ENCODE measurements around the gene PELI1.

PELI1 gene

DNA sequence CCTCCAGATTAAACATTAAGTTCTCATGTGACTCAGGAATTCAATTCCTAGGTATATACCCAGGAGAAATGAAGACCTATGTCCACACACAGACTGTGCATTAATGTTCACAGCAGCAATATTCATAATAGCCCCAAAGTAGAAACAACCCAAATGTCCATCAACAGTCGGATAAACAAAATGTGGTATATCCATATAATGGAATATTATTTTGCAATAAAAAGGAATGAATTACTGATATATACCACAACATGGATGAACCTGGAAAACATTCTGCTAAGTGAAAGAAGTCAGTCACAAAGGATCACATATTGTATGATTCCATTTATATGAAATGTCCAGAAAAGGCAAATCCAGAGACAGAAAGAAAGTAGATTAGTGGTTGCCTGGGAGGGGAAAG, 20.5 kb downstream of the PELI1 start:
- no peak overlapping the region for H3K9ac ChIP-seq
- no peak overlapping the region for H3K27ac ChIP-seq
- no peaks in the 10 kb centered on the region for H4K20me1 ChIP-seq (ENCODE audit: insufficient read depth)
- TF ChIP-seq CTCF (conservative IDR thresholded peaks at IDR 0.05; ENCODE audit: low read depth, low read length) = no peak
- H3K4me1 ChIP-seq (ENCODE audit: low read depth, poor library complexity, severe bottlenecking) = peaks cover 25% of the 10 kb centered on the region
- no peak overlapping the region for H3K4me3 ChIP-seq (IDR thresholded peaks at IDR 0.05; ENCODE audit: insufficient read depth, low read depth, low read length)
- H3K36me3 ChIP-seq (ENCODE audit: insufficient read depth) = no peaks in the 10 kb centered on the region
- H2AFZ ChIP-seq (ENCODE audit: low read depth) = no peak overlapping the region
- no peak overlapping the region for H3K4me2 ChIP-seq
- no peaks in the 10 kb centered on the region for H3K27me3 ChIP-seq (ENCODE audit: insufficient read depth, low read depth)
- peaks cover 69% of the 10 kb centered on the region for H3K79me2 ChIP-seq (ENCODE audit: insufficient read depth, low read depth)

GRCh38 chr2:64122358-64122757, 21.9 kb downstream of the PELI1 start:
- no peaks in the 10 kb centered on the region for H3K27me3 ChIP-seq (ENCODE audit: insufficient read depth, low read depth)
- peaks cover 33% of the 10 kb centered on the region for H3K4me1 ChIP-seq (ENCODE audit: low read depth, poor library complexity, severe bottlenecking)
- H4K20me1 ChIP-seq (ENCODE audit: insufficient read depth) = no peaks in the 10 kb centered on the region
- H3K27ac ChIP-seq = no peak overlapping the region
- H3K4me2 ChIP-seq = no peak overlapping the region
- no peak overlapping the region for H2AFZ ChIP-seq (ENCODE audit: low read depth)
- no peaks in the 10 kb centered on the region for H3K36me3 ChIP-seq (ENCODE audit: insufficient read depth)
- no peak for TF ChIP-seq CTCF (conservative IDR thresholded peaks at IDR 0.05; ENCODE audit: low read depth, low read length)
- no peak overlapping the region for H3K9ac ChIP-seq
- no peak overlapping the region for H3K4me3 ChIP-seq (IDR thresholded peaks at IDR 0.05; ENCODE audit: insufficient read depth, low read depth, low read length)
- peaks cover 70% of the 10 kb centered on the region for H3K79me2 ChIP-seq (ENCODE audit: insufficient read depth, low read depth)

DNA sequence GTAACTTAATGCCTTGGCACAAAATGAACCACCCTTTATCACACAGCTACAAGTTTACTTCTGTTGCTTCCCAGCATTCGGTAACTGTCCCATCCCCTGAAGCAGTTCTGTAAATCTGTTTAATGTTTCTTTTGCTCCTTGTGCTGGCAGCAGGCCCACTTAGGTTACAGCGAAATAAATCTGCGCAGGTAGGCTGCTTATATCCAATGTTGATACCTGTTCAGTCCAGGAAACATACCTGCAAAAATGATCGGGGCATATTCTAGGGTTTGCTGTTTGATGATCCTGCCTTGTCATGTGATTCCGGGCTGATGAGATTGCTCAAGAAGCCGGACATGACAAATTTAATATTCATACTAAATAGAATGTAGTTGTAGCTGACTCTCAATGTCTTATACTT, 23.3 kb downstream of the PELI1 start:
- Histone ChIP-seq H3K27ac (no peak overlapping the region), H3K4me1 (ENCODE audit: low read depth, poor library complexity, severe bottlenecking) (peaks cover 47% of the 10 kb centered on the region), H4K20me1 (ENCODE audit: insufficient read depth) (no peaks in the 10 kb centered on the region), H3K9ac (no peak overlapping the region), H3K4me3 (IDR thresholded peaks at IDR 0.05; ENCODE audit: insufficient read depth, low read depth, low read length) (no peak overlapping the region), H2AFZ (ENCODE audit: low read depth) (no peak overlapping the region), H3K27me3 (ENCODE audit: insufficient read depth, low read depth) (no peaks in the 10 kb centered on the region), H3K79me2 (ENCODE audit: insufficient read depth, low read depth) (peaks cover 68% of the 10 kb centered on the region), H3K36me3 (ENCODE audit: insufficient read depth) (no peaks in the 10 kb centered on the region), H3K4me2 (no peak overlapping the region)
- no peak for TF ChIP-seq CTCF (conservative IDR thresholded peaks at IDR 0.05; ENCODE audit: low read depth, low read length)

- no peaks in the 10 kb centered on the region for H3K36me3 ChIP-seq (ENCODE audit: insufficient read depth)
- no peak overlapping the region for H3K4me2 ChIP-seq
- peaks cover 57% of the 10 kb centered on the region for H3K4me1 ChIP-seq (ENCODE audit: low read depth, poor library complexity, severe bottlenecking)
- H3K27me3 ChIP-seq (ENCODE audit: insufficient read depth, low read depth) = no peaks in the 10 kb centered on the region
- H3K27ac ChIP-seq = no peak overlapping the region
- H4K20me1 ChIP-seq (ENCODE audit: insufficient read depth) = no peaks in the 10 kb centered on the region
- no peak overlapping the region for H3K9ac ChIP-seq
- peaks cover 69% of the 10 kb centered on the region for H3K79me2 ChIP-seq (ENCODE audit: insufficient read depth, low read depth)
- TF ChIP-seq CTCF (conservative IDR thresholded peaks at IDR 0.05; ENCODE audit: low read depth, low read length) = no peak
- H2AFZ ChIP-seq (ENCODE audit: low read depth) = no peak overlapping the region
- H3K4me3 ChIP-seq (IDR thresholded peaks at IDR 0.05; ENCODE audit: insufficient read depth, low read depth, low read length) = no peak overlapping the region
These were observed 24.2 kb downstream of the PELI1 start for GRCh38 chr2:64120008-64120407.
